ENCODE data around the gene CMKLR1. TPM values are rescaled to one million over a fixed set of nuclear protein-coding genes. Genes with fewer than 3 reads are reported as not detected.

The CMKLR1 gene, protein sequence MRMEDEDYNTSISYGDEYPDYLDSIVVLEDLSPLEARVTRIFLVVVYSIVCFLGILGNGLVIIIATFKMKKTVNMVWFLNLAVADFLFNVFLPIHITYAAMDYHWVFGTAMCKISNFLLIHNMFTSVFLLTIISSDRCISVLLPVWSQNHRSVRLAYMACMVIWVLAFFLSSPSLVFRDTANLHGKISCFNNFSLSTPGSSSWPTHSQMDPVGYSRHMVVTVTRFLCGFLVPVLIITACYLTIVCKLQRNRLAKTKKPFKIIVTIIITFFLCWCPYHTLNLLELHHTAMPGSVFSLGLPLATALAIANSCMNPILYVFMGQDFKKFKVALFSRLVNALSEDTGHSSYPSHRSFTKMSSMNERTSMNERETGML
- total RNA-seq, result 10 to 100 TPM; 11.3 to 16.1 TPM
- long read RNA-seq, result 0 reads

GRCh38 chr12:108338915-108339657 is at the start of gene CMKLR1:
Gene CMKLR1 (minus strand): TSS chr12:108339311. CDS start chr12:108293591, 45,720 bp downstream.
- intact Hi-C loops (cut with DNase I), result no loop called here
- ATAC-seq (peak; percentile 79 to 84), DNase-seq (peak; percentile 70)

- DNase-seq, result no peak
- ATAC-seq, result no peak
- intact Hi-C loops (cut with DNase I), result no loop called here
Observed at GRCh38 chr12:108387771-108388170, 48.7 kb upstream of the CMKLR1 start.

- intact Hi-C loops (cut with DNase I), result no loop called here
- ATAC-seq (no peak), DNase-seq (no peak)
Observed at GRCh38 chr12:108386709-108387360, 47.7 kb upstream of the CMKLR1 start.

GRCh38 chr12:108382437-108382801 is 43.3 kb upstream of the CMKLR1 start:
- intact Hi-C loops (cut with DNase I), result no loop called here
- DNase-seq (no peak), ATAC-seq (no peak)

DNA sequence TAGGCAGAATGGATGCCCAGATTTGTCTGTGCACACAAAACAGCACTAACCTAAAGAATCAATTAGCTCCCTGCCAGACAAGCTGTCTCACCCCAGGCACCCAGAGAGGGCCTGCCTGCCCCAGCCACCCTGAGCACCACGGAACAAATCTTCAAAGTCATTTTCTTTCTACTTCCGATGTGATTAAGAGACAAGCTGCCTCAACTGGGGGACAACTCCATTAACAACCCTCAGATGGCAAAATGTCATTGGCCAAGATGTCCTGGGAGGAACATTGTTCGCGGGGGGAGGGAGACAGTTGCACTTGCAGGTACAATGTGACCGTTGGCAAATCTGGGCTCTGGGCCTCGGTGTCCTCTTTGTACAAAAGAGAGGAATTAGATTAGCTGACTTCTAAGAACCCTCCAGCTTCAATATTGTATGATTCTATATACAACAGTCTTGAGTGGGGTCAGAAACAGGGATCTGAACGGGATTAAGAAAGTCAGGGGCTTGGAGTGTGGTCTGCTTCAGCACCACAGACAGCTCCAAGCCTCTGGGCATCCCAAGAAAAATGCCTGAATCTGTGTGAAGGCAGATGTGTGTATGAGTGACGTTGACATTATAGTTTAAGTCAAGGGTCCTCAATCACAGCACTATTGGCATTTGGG is 42.8 kb upstream of the CMKLR1 start:
- no peak for ATAC-seq
- intact Hi-C loops (cut with DNase I), result no loop called here
- DNase-seq, result no peak

- intact Hi-C loops (cut with DNase I), result no loop called here
- DNase-seq (no peak), ATAC-seq (no peak)
Observed at GRCh38 chr12:108380382-108380781, 41.3 kb upstream of the CMKLR1 start.

- ATAC-seq (peak in 1 of 2 donors; percentile 57), DNase-seq (no peak)
- intact Hi-C loops (cut with DNase I), result no loop called here
Observed at GRCh38 chr12:108379823-108380222, 40.7 kb upstream of the CMKLR1 start.

- no peak for DNase-seq
- no peak for ATAC-seq
- intact Hi-C loops (cut with DNase I), result no loop called here
Observed at GRCh38 chr12:108378926-108379325, 39.8 kb upstream of the CMKLR1 start.

GRCh38 chr12:108377260-108377659 is 38.1 kb upstream of the CMKLR1 start:
- DNase-seq (no peak), ATAC-seq (no peak)
- intact Hi-C loops (cut with DNase I), result no loop called here

DNA sequence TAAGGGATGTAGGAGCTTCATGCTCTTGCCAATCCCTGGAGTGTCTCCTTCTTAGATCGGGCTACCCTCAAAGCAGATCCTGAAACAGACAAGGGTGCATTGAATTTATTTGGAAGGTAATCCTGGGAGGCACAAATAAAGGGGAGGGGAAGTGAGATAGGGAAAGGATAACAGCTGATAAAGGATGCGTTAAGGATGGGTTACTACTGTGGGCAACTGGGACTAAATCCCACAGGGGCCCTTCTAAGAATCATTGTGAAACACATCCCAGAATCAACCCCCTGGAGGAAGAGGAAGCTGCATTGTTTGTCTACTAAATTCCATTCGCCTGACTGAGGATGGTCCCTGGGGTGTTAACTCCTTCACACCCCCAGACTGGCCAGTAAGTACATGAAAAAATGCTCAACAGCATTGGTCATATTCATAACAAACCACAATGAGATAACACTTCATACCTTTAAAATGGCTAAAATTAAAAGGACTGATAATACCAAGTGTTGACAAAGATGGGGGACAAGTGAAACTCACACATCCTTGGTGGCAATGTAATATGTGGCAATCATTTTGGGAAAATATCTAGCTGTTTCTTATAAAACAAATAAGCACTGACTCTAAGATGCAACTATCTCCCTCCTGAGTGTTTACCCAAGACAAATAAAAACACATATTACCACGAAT is 37.0 kb upstream of the CMKLR1 start:
- intact Hi-C loops (cut with DNase I), result no loop called here
- DNase-seq (no peak), ATAC-seq (no peak)

DNA sequence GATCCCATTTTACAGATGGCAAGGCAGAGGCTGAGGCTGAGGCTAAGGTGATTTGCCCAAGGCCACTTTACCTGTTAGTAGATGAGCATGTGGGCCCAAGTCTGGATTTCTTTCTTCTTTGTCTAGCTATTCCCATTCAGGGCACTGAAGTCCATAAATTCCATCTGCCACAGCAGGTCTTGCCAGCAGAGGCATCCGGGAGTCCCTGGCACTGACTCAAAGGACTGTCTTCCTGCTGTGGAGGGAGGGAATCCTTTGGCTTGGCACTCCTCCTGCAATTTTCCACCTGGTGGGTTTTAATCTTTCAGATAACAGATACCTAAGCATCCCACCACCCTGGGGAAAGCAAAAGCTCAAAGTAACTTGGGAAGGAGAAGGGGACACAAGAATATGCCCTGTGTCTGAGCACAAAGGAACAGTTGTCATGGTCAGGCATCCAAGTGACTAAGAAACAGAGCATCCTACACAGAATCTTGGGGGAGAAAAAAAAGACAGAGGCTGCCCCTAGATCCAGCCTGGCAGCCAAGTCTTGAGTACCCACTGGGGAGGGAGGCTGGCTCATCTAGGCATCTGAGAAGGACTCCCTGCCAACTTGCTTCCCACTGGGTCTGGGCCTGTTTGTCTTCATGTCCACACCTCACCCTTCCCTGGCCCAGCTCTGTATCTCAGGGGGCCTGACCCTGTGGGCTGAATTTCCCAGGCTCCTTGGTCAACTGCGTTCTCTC is 35.6 kb upstream of the CMKLR1 start:
- ATAC-seq (no peak), DNase-seq (no peak)
- intact Hi-C loops (cut with DNase I), result no loop called here

DNA sequence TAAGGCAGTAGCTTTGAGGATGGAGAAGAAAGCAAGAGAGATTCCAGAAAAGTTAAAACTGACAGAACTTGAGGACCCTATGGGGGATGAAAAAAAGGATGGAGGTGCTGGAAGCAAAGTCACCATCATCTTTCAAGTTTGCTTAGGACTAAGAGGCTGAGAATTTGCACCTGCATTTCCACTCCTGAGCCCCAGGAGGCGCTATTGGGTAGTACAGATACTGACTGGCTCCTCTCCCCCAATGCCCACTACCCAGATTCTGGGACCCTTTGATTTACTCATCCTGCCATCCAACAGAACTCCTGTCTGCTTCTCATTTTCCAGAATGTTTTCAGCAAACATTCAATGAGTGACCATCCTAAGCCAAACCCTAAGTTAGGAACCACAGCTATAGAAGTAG is 34.0 kb upstream of the CMKLR1 start:
- DNase-seq, result no peak
- ATAC-seq, result no peak
- intact Hi-C loops (cut with DNase I), result no loop called here

DNA sequence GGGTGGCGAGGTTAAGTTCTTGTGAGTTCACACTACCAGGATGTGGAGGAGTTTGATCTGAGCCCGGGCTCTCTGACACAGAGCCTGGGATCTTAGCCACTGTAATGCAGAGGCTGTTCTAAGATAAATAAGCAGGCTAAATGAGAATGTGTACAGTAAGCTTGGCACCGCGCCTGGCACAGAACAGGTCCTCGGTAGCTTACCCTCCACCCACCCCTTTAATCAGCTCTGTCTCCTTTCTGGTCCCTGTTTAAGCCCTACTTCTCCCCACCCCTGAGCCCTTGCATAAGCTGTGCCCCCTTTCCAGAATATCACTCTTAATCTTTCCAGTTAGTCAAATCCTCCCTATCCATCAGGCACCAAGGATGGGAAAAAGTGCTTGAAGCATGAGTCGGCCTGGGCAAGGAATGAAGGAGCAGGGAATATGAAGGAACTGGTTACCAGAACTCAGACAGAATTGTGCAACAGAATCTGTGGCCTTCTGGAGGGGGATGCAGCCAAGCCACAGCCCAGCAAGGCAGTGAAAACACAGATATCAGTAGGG is 32.8 kb upstream of the CMKLR1 start:
- ATAC-seq (peak; percentile 38 to 90), DNase-seq (peak; percentile 36)
- intact Hi-C loops (cut with DNase I), result no loop called here

DNA sequence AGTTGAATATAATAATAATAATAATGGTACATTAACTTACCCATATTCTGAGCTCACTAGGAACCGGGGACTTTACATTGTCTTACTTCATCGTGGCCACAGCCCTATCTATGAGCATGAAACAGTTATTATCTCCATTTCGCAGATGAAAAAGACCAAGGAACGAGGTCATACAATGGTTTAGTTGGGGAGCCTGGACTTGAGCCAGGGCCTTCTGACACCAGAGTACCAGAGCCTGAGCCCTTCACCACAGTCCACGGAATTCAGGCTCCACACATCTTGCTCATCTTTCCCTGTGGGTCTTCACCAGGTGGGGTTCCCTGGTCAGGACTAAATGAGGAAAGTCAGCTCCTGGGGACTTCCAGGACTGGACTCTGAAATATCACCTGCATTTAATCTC is 31.3 kb upstream of the CMKLR1 start:
- intact Hi-C loops (cut with DNase I), result no loop called here
- no peak for DNase-seq
- no peak for ATAC-seq

GRCh38 chr12:108369736-108370396 is 30.8 kb upstream of the CMKLR1 start:
- intact Hi-C loops (cut with DNase I), result no loop called here
- DNase-seq (no peak), ATAC-seq (no peak)

GRCh38 chr12:108368089-108368488 is 29.0 kb upstream of the CMKLR1 start:
- intact Hi-C loops (cut with DNase I), result no loop called here

GRCh38 chr12:108367436-108367835 is 28.3 kb upstream of the CMKLR1 start:
- peak in 1 of 2 donors; percentile 58 for ATAC-seq
- intact Hi-C loops (cut with DNase I), result no loop called here

More at GRCh38 chr12:108368089-108368488, 29.0 kb upstream of the CMKLR1 start:
- ATAC-seq (no peak), DNase-seq (no peak)

GRCh38 chr12:108365324-108365723 is 26.2 kb upstream of the CMKLR1 start:
- DNase-seq (no peak), ATAC-seq (no peak)
- intact Hi-C loops (cut with DNase I), result no loop called here

More at GRCh38 chr12:108367436-108367835, 28.3 kb upstream of the CMKLR1 start:
- peak; percentile 26 for DNase-seq
